ENCODE measurements around the gene OXLD1. TPM values are rescaled to one million over a fixed set of nuclear protein-coding genes. Genes with fewer than 3 reads are reported as not detected.

OXLD1 gene
- total and polyA plus RNA-seq, 10 of the 15 experiments (the other 5 are each of a cell fraction or from before 2014, with no cell fraction given): 4.6 to 89.5 (median 39.8) TPM

GRCh38 chr17:81666342-81667191 is at the start of gene OXLD1, which contains the start of gene CCDC137 (continued):
- no peak for TF ChIP-seq RELA (IDR thresholded peaks at IDR 0.05; ENCODE audit: borderline replicate concordance, partially characterized antibody)
- TF ChIP-seq CHD2 (IDR thresholded peaks at IDR 0.05; ENCODE audit: borderline replicate concordance, low read depth, low read length): peak; percentile 92
- TF ChIP-seq TCF7 (IDR thresholded peaks at IDR 0.05; ENCODE audit: borderline replicate concordance): no peak
- TF ChIP-seq LARP7 (IDR thresholded peaks at IDR 0.05): peak; percentile 54; the same call in 1 of the 2 replicates
- TF ChIP-seq HSF1 (IDR thresholded peaks at IDR 0.05; ENCODE audit: low read depth, low read length): no peak
- TF ChIP-seq POLR2AphosphoS2 (IDR thresholded peaks at IDR 0.05; ENCODE audit: low read depth, low read length): peak; percentile 86
- TF ChIP-seq TBL1XR1 (IDR thresholded peaks at IDR 0.05; ENCODE audit: low read depth, low read length): no peak
- TF ChIP-seq ZBTB40 (IDR thresholded peaks at IDR 0.05; ENCODE audit: borderline replicate concordance): peak; percentile 95

All from GM12878 (cell line).